Measurements from ENCODE around the gene ALDH6A1.

The ALDH6A1 gene

DNA sequence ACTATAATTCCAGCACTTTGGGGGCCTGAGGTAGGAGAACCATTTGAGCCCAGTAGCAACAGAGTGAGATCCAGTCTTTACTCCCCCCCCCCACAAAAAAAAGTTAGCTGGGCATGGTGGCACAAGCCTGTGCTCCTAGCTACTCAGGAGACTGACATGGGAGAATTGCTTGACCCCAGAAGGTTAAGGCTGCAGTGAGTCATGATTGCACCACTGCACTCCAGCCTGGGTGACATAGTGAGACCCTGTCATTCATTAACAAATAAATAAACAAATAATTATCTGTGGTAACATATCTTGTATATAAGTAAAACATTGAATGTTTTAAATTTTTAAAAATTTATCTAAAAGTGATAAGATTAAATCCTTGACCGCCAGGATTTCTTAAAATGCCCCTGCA lies 70.0 kb downstream of the ALDH6A1 start:
- H3K4me3 ChIP-seq (ENCODE audit: low read depth, low read length): no peak overlapping the region
- no peaks in the 10 kb centered on the region for H3K9me3 ChIP-seq (ENCODE audit: control insufficient read depth, insufficient read depth, low read depth, low read length)
- POLR2A ChIA-PET: no interaction called here
- no peak overlapping the region for H3K27ac ChIP-seq (ENCODE audit: extremely low read depth, low read depth, low read length)
- TF ChIP-seq ZNF248 (tag by site-specific recombination; IDR thresholded peaks at IDR 0.05) (no peak), ZNF664 (tag by site-specific recombination; IDR thresholded peaks at IDR 0.05) (no peak), ZNF19 (tag by site-specific recombination; IDR thresholded peaks at IDR 0.05; ENCODE audit: low read depth) (no peak), BCL11B (tag by site-specific recombination; IDR thresholded peaks at IDR 0.05; ENCODE audit: low read depth) (no peak), ZNF510 (tag by site-specific recombination; IDR thresholded peaks at IDR 0.05; ENCODE audit: insufficient replicate concordance) (no peak), ZNF629 (tag by site-specific recombination; IDR thresholded peaks at IDR 0.05) (no peak), ZBTB20 (tag by site-specific recombination; IDR thresholded peaks at IDR 0.05) (no peak)
- TF ChIP-seq, protein P1, sequence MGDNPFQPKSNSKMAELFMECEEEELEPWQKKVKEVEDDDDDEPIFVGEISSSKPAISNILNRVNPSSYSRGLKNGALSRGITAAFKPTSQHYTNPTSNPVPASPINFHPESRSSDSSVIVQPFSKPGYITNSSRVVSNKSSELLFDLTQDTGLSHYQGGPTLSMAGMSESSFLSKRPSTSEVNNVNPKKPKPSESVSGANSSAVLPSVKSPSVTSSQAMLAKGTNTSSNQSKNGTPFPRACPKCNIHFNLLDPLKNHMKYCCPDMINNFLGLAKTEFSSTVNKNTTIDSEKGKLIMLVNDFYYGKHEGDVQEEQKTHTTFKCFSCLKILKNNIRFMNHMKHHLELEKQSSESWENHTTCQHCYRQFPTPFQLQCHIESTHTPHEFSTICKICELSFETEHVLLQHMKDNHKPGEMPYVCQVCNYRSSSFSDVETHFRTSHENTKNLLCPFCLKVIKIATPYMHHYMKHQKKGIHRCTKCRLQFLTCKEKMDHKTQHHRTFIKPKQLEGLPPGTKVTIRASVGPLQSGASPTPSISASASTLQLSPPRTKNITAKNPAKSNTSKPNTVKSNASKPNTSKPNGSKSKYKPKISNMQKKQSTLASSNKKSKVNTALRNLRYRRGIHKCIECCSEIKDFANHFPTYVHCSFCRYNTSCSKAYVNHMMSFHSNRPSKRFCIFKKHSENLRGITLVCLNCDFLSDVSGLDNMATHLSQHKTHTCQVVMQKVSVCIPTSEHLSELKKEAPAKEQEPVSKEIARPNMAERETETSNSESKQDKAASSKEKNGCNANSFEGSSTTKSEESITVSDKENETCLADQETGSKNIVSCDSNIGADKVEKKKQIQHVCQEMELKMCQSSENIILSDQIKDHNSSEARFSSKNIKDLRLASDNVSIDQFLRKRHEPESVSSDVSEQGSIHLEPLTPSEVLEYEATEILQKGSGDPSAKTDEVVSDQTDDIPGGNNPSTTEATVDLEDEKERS (tag by site-specific recombination; IDR thresholded peaks at IDR 0.05): no peak
- peaks cover 11 to 16% of the 10 kb centered on the region in 2 experiments; a peak in 2 of 3 replicates for H3K36me3 ChIP-seq (ENCODE audit: control insufficient read depth in 2 of 2, insufficient read depth in 1 of 2, low read length in 2 of 2)
- CTCF ChIA-PET: interaction anchor here (0.7 kb wide), 1 partner anchor 956 kb away, joined by 4 read pairs; no protein-coding TSS in a partner anchor
- H3K4me1 ChIP-seq (ENCODE audit: control insufficient read depth, insufficient read depth, low read length): no peaks in the 10 kb centered on the region

DNA sequence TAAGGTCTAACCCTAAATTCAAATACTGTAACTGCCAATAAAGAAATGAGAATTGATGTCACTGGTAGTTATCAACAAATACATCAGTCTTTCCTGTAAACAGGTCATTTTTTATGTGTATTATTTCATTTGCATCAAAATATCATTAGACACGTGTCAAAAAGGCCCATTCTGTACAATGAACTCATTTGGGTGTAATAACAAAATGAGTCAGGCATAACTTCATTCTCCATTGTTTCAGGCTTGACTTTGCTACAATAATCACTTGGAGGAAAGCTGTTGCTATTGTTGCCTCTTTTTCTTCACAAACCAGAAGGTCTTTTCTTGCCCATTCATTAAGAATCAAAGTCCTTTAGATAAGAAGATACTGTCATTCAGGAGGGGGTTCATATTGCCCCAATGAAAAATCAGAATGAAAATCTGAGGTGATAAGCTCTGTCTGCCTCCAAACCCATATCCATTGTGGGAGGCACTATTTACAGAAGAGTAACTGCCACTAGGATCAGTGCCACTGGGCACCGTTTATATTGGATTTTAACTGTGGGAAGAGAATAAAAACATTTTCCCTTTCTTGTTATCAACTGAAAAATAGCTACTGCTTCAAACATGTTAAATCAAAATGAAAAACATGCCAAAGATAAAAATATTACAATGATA lies 75.3 kb downstream of the ALDH6A1 start:
- Histone ChIP-seq H3K9me3 (ENCODE audit: control insufficient read depth, insufficient read depth, low read depth, low read length) (no peaks in the 10 kb centered on the region), H3K4me3 (ENCODE audit: low read depth, low read length) (no peak overlapping the region), H3K27ac (ENCODE audit: extremely low read depth, low read depth, low read length) (no peak overlapping the region), H3K36me3 (ENCODE audit: control insufficient read depth in 2 of 2, insufficient read depth in 1 of 2, low read length in 2 of 2) (peaks cover 20 to 27% of the 10 kb centered on the region in 2 experiments; a peak in 2 of 3 replicates), H3K4me1 (ENCODE audit: control insufficient read depth, insufficient read depth, low read length) (no peaks in the 10 kb centered on the region)
- CTCF ChIA-PET: interaction anchor here (0.6 to 0.8 kb wide), 2 partner anchors 42 to 266 kb away, joined by 3 to 4 read pairs; no protein-coding TSS in a partner anchor
- POLR2A ChIA-PET: interaction anchor here (0.6 kb wide), 1 partner anchor 73 kb away, joined by 6 read pairs; no protein-coding TSS in a partner anchor
- TF ChIP-seq ZFP37 (tag by site-specific recombination; IDR thresholded peaks at IDR 0.05): no peak
- TF ChIP-seq ZSCAN30 (tag by site-specific recombination; IDR thresholded peaks at IDR 0.05): no peak
- TF ChIP-seq ZNF16 (tag by site-specific recombination; IDR thresholded peaks at IDR 0.05; ENCODE audit: low read depth): no peak

Data from HEK293 (cell line).